ENCODE results near the gene SULT4A1. TPM values are rescaled to one million over a fixed set of nuclear protein-coding genes. Genes with fewer than 3 reads are reported as not detected.
"Not testable (repeated sequence)": the region's sequence is repeated elsewhere in the genome, so short reads cannot be mapped to it uniquely, and the experiment has no call there.

Gene SULT4A1, protein sequence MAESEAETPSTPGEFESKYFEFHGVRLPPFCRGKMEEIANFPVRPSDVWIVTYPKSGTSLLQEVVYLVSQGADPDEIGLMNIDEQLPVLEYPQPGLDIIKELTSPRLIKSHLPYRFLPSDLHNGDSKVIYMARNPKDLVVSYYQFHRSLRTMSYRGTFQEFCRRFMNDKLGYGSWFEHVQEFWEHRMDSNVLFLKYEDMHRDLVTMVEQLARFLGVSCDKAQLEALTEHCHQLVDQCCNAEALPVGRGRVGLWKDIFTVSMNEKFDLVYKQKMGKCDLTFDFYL
- total RNA-seq, result 0.27 TPM

DNA sequence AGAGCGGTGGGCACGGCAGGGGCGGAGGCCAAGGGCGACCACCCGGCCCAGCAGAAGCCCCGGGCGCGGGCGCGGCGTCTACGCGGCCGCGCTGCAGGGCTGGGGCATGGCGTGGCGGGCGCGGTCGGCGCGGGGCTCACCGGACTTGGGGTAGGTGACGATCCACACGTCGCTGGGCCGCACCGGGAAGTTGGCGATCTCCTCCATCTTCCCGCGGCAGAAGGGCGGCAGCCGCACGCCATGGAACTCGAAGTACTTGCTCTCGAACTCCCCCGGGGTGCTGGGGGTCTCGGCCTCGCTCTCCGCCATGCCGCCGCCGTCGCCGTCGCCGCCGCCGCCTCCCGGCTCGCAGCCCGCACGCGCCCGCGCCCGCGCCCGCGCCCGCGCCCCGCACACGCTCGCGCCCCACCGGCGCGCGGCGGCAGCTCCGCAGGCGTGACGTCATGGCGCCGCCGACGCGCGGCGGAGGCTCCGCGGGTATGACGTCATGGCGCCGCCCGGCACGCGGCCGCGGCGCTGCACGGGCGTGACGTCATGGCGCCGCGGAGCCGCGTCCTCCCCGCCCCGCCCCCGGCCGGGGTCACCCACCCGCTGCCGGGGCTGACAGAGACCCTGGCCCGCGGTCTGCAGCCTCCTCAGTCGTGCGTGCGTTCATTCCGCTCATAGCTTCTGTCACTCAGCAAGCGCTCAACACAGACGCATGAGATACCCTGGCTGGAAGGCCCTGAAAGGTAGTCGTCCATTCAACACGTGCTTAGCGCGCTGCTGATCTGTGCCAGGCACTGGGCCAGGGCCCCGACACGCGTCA lies at the start of gene SULT4A1:
Gene SULT4A1 (minus strand): TSS at position 440 of the 808 bp plus-strand sequence. CDS start 131 bp downstream, at position 309.
- no peak for ATAC-seq
- DNase-seq (ENCODE audit: low spot score), result peak; percentile 52

DNA sequence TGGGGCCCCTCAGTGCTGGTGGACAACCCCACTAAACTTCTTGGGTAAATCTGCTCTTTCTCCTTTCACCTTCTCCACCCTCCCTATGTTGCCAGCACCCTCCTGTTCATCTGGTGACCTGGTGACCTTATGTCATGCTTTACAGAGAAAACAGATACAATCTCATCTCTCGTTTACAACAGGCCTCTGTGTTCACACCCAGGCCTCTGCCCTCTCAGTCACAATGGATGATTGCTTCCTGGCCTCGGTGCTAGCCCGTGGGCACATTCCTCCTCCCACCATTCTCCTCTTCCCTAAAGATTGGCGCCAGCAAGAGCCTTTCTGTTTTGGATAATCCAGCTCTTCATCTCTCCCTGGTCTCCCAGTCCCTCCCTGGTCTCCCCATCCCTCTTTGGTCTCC lies 49.0 kb upstream of the SULT4A1 start:
- no peak for ATAC-seq
- intact Hi-C loops (cut with DNase I), result no loop called here
- DNase-seq (ENCODE audit: low spot score), result no peak

More for the DNA sequence above, at the start of gene SULT4A1:
- intact Hi-C loops (cut with DNase I), result no loop called here

DNA sequence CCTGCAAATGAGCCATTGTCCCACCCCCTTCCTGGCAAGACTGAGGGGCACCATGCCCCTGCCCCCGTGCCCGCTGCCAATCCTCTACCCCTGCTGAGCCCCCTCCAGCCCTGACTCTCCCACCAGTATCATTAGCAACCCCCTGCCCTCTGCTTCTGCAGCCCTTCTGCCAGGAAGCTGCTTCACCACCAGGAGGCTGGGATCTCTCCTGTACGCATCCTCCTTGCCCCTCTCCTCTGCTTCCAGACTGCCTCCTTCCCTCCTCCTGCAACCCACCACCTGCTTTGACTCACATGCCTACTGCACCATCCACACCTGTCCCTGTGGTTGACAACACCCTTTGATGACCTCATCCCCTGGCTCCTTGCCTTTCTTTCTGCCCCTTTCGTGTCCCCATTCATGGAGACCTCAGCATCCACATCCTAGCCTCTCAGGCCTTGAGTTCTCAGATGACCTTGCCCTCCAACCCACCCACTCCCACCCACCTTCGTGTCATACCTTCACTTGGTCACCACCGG lies 47.9 kb upstream of the SULT4A1 start:
- DNase-seq (ENCODE audit: low spot score) (no peak), ATAC-seq (no peak)
- intact Hi-C loops (cut with DNase I), result no loop called here

DNA sequence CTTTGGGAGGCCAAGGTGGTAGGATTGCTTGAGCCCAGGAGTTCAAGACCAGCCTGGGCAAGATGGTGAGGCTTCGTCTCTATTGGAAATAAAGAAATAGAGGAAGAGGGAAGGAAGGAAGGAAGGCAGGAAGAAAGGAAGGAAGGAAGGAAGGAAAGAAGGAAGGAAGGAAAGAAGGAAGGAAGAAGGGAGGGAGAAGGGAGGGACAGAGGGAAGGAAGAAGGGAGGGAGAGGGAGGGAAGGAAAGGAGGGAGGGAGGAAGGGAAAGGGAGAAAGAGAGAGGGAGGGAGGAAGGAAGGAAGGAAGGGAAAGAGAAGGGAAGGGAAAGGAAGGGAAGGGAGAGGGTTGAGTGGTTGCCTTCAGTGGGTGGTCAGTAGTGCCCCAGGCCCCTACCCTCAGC lies 47.4 kb upstream of the SULT4A1 start:
- intact Hi-C loops (cut with DNase I), result no loop called here
- ATAC-seq (no peak), DNase-seq (ENCODE audit: low spot score) (no peak)

DNA sequence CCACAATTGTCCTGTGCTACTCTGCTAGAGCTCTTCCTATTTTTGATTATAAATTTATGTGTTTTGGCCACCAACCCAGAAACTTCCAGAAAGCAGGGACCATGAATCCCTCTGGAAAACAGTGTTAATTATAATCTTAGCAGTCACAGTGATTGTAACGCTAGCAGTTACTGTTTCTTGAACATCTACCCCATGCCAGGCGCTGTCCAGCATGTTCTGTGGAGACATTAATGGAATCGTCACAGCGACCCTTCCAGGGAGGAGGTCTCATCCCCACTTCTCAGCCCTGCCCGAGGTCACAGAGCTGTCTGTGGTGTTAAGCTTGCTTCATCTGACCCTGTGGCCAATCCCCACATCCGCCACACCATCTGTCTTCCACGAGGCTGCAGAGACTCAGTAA lies 43.4 kb upstream of the SULT4A1 start:
- ATAC-seq (no peak), DNase-seq (ENCODE audit: low spot score) (no peak)
- intact Hi-C loops (cut with DNase I), result no loop called here

DNA sequence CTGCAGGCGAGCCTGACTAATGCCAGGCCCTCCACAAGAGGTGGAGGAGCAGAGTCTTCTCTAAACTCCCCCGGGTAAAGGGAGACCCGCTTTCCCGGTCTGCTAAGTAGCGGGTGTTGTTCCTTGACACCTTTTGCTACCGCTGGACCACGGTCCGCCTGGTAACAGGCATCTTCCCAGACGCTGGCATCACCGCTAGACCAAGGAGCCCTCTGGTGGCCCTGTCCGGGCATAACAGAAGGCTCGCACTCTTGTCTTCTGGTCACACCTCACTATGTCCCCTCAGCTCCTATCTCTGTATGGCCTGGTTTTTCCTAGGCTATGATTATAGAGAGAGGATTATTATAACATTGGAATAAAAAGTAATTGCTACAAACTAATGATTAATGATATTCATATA lies 42.1 kb upstream of the SULT4A1 start:
- DNase-seq (ENCODE audit: low spot score); ATAC-seq; intact Hi-C loops (cut with DNase I): not testable (repeated sequence)

DNA sequence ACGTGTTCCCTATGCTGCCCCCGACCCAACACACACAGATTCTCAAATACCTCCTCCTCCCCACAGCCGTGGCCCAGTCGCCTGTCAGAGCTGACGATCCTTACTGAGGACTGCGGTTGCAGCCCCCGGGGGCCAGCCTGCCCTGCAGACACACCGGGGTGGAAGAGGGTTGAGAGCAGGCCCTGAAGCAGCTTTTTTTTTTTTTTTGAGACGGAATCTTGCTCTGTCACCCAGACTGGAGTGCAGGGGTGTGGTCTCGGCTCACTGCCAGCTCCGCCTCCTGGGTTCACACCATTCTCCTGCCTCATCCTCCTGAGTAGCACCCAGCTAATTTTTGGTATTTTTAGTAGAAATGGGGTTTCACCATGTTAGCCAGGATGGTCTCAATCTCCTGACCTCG lies 40.7 kb upstream of the SULT4A1 start:
- not testable (repeated sequence) for ATAC-seq; DNase-seq (ENCODE audit: low spot score)

DNA sequence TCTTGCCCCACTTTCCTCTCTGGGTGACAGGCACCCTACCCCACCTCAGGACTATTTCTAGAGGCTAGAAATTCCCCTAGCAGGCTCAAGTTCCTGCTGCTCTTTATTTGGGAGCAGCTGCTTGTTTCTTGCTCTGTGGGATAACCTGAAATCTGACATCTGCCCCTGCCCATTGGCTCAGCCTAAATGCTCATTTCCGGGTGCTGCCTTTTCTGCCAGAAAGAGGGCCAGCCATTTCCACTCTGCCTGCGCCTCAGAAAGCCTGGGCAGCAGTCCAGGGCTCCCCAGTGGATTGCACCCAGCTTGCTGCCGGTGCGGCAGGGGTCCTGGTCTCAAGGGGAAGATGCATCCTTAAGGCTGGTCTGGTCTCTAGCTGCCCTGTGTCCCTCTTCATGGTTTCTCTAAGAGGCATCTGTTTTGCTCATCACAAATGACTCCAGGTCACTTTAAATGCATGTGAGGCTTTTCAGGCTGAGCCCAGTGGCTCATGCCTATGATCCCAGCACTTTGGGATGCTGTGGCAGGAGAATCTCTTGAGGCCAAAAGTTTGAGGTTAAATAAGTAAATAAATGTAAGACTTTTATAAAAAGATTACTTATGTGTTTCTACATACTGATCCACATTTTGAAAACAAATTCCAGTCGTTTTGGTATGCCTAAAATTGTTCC lies 39.8 kb upstream of the SULT4A1 start:
- no peak for ATAC-seq

More for the DNA sequence above, 40.7 kb upstream of the SULT4A1 start:
- intact Hi-C loops (cut with DNase I), result not testable (repeated sequence)

DNA sequence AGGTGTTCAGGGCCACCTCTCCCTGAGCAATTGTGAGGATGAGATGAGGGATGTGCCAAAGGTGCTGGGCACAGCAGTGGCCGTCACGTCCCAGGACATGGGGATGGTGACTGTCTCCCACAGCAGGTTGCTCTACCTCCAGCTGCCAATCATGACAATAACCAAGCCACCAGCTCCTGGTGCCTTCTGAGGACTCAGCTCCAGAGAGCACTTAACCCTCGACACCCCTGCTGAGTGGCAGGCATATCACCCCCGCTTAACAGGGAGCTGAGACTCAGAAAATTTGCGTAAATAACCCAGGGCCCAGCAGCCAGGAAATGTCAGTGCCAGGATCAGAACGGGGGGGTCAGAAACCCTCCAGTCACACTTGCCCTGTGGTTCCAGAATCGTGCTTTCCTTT lies 37.9 kb upstream of the SULT4A1 start:
- ATAC-seq (no peak), DNase-seq (ENCODE audit: low spot score) (no peak)
- intact Hi-C loops (cut with DNase I), result no loop called here

More for the DNA sequence above, 39.8 kb upstream of the SULT4A1 start:
- intact Hi-C loops (cut with DNase I), result no loop called here
- DNase-seq (ENCODE audit: low spot score), result no peak

DNA sequence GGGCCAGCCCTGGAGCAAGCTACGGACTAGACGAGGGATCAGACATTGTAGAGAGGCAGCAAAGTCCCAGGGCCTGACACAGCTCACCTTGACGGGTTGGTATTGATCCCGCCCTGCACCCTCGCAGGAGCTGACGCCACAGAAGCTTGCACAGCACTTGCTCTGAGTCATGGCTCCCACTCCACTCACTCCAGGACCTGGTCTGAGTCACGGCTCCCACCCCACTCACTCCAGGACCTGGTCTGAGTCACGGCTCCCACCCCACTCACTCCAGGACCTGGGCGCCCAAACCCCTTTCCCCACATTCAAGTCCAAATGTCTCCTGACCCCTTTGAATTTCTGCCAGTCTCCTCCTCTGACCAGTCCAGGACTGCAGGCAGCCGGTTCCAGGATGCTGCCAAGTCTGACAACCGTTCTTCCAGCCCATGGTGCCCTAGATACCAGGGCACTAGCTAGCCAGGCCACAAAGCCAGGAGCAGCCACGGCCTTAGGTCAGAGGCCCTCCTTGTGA lies 35.5 kb upstream of the SULT4A1 start:
- ATAC-seq, result peak; percentile 15
- no peak for DNase-seq (ENCODE audit: low spot score)
- intact Hi-C loops (cut with DNase I), result no loop called here

DNA sequence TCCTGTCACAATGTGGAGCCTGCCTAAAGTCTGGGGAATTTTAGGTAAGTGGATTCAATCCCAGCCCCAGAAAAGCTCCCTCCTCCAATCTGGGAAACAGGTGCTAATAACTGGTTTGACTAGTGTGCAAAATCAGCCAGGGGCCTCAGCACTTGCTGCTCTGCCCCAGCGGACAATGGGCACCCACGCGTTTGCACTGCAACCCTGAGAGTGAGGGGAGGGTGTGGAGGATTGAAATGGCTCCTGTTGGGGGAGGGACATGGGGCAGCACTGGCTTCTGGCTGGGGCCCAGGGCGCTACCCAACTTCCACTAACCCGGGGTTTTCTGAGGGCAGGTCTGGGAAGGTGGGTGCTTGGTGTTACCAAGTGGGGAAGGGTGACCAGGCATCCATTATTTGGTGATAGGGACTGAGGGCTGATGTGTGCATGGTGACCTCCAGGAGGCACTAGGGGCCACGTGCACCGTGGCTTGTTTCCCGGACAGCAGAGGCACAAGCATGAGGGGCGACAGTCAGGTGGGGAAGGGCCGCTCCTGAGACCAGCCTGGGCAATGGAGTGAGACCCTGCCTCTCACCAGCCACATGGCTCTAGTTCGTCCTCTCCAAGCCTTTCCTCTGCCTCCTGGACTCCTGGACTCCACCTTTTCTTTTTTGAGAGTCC lies 33.8 kb upstream of the SULT4A1 start:
- intact Hi-C loops (cut with DNase I), result no loop called here

DNA sequence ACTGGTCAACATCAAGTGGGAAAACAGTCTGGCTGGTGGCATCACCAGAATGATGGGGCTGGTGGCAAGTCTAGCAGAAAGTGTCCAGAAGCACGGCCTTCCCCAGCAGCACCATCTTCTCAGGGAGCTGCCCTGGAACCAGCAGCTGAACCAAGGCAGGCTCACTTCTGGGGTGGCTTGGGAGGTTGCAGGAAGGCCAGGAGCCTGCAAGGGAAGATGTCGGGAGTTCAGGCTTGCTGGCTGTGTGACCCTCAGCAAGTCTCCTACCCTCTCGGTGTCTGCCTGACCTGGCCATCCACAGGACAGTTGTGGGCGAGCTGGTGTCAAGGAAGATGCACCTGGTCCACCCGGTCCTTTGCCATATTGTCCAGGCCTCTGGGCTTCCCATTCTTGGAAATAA lies 31.8 kb upstream of the SULT4A1 start:
- no peak for ATAC-seq
- intact Hi-C loops (cut with DNase I), result loop anchor here (5.0 kb wide), 1 partner anchor 47 kb away; no protein-coding TSS in a partner anchor
- DNase-seq (ENCODE audit: low spot score), result no peak

More for the DNA sequence above, 33.8 kb upstream of the SULT4A1 start:
- ATAC-seq (no peak), DNase-seq (ENCODE audit: low spot score) (no peak)

DNA sequence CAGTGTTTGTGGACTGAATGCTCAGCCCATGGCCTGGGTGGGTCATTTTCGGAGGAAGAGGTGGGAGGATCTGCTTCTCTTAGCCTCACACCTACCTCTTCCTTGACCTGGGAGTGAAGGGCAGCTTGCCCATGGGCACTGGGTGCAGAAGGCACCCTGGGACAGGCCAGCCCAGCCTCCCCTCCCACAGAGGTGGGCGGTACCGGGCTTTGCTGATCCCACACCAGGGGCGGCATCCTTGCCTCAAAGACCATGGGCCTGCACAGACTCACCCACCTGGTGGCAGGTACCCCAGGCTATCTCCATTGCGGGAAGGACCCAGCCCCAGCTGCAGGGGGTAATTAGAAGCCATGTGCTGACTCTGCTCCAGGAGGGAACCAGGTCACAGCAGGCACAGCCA lies 31.0 kb upstream of the SULT4A1 start:
- ATAC-seq (no peak), DNase-seq (ENCODE audit: low spot score) (no peak)
- intact Hi-C loops (cut with DNase I), result loop anchor here (5.0 kb wide), 1 partner anchor 46 kb away; no protein-coding TSS in a partner anchor

DNA sequence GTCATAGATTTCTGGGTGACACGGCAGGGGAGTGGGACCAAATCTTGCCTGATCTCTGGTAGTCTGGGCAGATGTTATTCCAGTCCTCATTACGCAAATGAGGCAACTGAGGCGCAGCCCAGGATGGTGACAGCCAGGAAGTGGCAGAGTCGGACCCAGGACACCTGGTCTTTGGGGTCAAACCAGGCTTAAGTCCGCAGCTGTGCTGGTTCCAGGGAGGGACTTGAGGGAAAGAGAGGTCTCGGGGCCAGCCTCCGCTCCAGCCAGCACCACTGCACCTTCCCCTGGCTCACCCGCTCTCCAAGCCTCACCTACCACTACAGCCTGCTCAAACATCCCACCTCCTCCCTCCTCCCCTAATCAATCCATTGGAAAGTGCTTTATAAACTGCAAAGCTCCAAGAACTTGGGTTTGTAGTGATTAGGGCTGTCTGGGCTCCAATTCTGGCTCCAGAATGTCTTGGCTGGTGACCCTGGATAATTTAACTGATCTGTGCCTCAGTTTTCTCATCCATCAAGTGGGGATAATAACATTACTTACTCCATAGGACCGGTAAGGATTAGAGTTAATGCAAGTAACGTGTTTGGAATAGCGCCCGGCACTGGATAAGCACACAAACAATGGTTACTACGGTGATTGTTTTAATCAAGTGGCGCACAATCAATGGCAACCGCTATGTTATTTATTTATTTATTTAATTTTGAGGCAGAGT lies 30.0 kb upstream of the SULT4A1 start:
- intact Hi-C loops (cut with DNase I), result loop anchor here (5.0 kb wide), 1 partner anchor 45 kb away; no protein-coding TSS in a partner anchor
- DNase-seq (ENCODE audit: low spot score) (no peak), ATAC-seq (no peak)

DNA sequence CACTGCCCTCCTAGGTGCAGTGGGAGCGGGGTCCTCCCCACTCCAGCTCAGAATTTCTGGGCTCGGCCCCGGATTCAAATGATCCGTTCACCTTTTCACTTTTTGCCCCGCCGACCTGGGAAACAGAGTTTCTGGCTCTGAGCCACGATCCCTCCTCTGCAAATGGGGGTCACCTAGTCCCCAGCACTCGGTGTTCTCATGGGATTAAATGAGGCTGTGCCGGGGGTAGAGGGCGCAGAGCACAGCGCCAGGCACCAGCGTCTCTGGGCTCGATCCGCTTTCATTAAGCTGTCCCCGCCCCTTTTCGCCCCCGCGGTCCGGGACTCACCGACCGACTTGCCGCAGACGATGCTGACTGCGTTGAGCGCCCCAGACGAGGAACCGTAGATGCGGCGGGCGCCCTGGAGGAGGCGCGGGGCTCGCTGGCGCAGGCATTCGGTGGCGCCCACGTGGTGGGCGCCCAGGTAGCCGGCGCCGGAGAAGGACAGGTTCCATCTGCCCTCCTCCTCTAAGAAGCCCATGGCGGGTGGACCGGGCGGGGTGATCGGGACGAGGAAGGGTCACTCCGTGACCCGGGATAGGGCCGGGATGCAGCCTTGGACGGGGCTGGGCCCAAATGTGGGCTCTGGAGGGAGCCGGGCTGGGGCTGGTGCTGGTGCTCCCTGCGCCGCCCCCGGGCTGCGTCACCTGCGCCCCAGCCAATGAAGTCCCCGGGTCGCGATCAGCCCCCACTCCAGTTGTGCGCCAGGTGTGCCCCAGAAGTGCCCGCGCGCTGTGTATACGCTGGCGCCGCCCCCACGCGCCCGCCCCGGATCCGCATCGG lies 29.3 kb upstream of the SULT4A1 start, which contains the start of gene PNPLA5:
Gene PNPLA5 (minus strand): TSS at position 654 of the 823 bp plus-strand sequence. CDS start 133 bp downstream, at position 521.
- intact Hi-C loops (cut with DNase I), result loop anchor here (5.0 kb wide), 1 partner anchor 44 kb away; no protein-coding TSS in a partner anchor
- ATAC-seq, result no peak
- peak; percentile 35 for DNase-seq (ENCODE audit: low spot score)

DNA sequence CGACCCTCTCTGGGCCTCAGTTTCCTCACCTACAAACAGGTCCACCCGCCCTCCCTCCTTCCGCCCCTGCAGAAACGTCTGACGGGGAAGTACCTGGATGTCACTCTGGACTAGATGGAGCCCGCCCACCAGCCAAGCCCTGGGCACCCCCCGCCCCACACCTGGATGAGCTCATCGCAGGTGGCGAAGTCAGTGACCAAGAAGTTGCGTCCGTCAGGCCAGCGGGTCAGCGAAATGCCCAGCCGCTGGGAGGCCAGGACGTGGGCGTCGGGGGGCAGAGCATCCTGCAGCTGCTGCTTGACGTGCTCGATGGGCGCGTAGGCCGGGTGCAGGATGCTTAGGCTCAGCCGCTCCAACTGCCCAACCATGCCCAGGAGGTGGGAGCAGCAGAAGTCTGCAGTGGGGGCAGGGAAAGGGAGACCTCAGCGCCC lies 28.6 kb upstream of the SULT4A1 start:
- intact Hi-C loops (cut with DNase I), result loop anchor here (5.0 kb wide), 1 partner anchor 44 kb away; no protein-coding TSS in a partner anchor
- ATAC-seq, result no peak
- peak; percentile 54 for DNase-seq (ENCODE audit: low spot score)

DNA sequence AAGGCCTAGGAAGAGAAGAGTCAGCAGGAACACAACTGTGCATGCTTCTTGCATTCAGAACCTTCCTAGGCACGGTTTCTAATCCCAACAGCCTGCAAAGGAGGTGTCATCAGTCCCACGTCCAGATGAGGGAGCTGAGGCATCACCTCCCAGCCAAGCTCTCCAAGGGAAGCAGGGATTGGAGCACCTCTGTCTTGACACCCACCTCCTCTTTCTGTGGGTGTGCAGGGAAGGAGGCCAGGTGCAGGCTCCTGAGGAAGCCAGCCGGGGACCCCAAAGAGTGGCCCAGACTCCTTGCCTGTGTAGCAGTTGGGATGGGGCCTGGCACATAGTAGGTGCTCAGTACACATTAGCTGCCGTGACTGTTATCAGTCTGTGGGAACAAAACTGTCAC lies 27.5 kb upstream of the SULT4A1 start:
- no peak for ATAC-seq
- peak; percentile 14 for DNase-seq (ENCODE audit: low spot score)
- intact Hi-C loops (cut with DNase I), result loop anchor here (5.0 kb wide), 1 partner anchor 43 kb away; no protein-coding TSS in a partner anchor
